Activated CD8-positive, alpha-beta memory T cell treated with anti-CD3 and anti-CD28 coated beads, Interleukin-2, amount 50 U/mL, for 1 hour (primary cell): ENCODE data around the gene RAB3IL1.

Source experiments
- DNase-seq: peaks from one replicate; pipeline ENCODE4 v3.0.0-alpha.2; 2020; ENCODE audit errors: extremely low read depth

RAB3IL1 gene

DNA sequence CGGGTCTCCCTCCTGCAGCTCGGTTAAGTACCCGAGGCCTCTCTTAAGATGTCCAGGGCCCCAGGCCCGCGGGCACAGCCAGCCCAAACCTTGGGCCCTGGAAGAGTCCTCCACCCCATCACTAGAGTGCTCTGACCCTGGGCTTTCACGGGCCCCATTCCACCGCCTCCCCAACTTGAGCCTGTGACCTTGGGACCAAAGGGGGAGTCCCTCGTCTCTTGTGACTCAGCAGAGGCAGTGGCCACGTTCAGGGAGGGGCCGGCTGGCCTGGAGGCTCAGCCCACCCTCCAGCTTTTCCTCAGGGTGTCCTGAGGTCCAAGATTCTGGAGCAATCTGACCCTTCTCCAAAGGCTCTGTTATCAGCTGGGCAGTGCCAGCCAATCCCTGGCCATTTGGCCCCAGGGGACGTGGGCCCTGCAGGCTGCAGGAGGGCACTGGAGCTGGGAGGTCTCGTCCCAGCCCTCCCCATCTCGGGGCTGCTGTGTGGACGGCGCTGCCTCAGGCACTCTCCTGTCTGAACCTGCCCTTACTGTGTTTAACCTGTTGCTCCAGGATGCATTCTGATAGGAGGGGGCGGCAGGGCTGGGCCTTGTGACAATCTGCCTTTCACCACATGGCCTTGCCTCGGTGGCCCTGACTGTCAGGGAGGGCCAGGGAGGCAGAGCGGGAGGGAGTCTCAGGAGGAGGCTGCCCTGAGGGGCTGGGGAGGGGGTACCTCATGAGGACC lies 51.0 kb downstream of the RAB3IL1 start:
- no peak for DNase-seq

DNA sequence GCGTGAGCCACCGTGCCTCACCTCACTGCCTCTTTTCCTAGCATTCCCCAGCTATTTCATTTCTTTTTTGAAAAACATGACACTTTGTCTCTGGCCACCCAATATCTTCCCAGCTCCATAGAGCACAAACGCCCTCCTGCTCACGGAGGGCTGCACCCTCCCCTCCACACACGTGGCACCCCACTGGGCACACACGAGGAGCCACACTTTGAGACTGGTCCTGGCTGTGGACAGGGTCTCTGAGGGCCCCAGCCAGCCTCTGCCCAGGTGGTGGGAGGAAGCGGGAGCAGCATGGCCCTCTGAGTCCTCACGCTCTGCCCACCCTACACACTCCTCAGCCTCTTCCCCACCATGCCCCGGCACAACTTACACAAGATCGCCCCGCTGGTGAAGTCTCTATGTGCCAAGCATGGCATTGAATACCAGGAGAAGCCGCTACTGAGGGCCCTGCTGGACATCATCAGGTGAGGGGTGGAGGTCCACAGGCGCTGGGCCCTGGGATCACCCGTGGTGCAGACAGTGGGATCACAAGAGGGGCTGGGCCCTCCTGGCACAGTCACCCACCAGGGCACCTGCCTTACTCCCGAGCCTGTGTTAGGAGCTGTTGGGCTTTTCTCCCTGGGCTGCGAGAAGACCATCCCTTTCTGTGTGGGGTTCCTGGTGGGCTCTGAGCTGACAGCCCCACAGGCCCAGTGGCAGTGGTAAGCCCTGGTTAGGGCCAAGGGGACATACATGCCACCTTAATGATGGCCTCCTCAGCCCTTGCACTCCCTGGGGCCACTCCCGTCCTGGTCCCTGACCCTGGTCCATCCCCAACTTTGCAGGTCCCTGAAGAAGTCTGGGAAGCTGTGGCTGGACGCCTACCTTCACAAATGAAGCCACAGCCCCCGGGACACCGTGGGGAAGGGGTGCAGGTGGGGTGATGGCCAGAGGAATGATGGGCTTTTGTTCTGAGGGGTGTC lies 52.3 kb downstream of the RAB3IL1 start:
- DNase-seq = no peak

DNA sequence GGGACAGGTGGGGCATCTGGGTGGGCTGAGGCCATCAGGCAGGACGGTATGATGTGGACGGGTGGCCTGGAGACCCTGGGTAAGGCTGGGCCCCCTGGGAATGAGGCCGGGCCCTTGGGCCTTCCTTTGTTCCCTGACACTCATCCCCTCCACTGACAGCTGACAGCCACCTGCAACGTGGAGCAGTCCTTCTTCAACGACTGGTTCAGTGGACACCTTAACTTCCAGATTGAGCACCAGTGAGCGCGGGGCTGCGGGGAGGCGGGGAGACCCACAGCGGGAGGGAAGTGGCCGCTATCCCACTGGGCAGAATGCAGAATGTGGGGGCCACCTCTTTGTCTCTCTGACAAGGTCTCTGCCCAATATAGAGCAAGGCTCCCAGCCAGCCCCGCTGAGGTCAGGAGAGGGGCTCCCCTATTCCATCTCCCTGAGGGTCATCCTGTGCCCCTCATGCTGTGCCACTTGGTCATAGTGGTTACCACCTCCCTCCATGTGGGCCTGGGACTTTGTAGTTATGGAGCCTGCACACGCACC lies 53.8 kb downstream of the RAB3IL1 start:
- no peak for DNase-seq

DNA sequence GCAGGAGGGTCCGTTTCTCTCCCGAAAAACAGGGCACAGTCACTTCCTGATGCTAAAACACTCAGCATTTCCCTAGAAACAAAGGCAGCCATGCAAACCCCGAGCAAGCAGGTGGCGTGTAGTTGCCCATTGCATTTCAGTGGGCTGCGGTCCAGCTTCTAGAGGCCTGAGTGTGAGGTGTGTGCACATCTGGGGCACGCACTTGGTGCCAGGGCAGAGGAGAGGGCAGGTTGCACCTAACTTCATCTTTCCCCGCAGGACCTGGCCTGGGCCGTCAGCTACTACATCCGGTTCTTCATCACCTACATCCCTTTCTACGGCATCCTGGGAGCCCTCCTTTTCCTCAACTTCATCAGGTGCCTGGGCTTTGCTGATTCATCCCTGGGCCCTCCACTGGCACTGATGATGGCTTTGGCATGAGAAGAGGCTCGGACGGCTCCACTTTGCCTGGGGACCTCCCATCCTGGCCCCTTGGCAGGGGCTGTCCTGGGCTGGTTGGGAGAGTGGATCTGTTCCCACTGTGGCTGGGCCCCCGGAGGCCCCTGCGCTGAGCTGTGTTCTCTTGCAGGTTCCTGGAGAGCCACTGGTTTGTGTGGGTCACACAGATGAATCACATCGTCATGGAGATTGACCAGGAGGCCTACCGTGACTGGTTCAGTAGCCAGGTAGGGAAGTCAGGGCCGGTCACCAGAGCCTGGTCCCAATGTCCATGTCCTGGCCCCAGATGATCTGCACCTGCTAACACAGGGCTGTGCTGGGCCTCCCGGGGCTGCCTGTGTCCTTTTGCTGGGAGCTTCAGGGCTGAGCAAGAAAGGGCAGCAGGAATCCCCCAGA lies 54.4 kb downstream of the RAB3IL1 start:
- no peak for DNase-seq

DNA sequence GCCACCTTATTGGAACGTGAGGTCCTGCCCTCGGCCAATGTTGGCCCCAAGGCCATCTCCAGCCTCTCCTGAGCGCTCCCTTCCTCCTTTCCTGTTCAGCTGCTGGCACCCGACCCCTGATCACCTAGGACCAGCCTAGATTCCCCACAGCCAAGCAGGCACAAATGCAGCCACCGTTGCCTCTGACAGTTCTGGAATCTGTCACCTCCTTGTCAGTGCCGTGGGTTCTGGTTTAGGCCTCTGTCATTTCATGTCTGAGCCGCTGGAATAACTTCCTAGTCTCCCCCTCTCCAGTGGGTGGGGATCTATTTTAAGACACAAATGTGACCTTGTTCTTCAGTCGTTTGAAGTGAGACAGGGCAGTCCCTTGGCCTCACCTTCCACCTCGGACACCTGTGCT lies 55.7 kb downstream of the RAB3IL1 start:
- DNase-seq = no peak

DNA sequence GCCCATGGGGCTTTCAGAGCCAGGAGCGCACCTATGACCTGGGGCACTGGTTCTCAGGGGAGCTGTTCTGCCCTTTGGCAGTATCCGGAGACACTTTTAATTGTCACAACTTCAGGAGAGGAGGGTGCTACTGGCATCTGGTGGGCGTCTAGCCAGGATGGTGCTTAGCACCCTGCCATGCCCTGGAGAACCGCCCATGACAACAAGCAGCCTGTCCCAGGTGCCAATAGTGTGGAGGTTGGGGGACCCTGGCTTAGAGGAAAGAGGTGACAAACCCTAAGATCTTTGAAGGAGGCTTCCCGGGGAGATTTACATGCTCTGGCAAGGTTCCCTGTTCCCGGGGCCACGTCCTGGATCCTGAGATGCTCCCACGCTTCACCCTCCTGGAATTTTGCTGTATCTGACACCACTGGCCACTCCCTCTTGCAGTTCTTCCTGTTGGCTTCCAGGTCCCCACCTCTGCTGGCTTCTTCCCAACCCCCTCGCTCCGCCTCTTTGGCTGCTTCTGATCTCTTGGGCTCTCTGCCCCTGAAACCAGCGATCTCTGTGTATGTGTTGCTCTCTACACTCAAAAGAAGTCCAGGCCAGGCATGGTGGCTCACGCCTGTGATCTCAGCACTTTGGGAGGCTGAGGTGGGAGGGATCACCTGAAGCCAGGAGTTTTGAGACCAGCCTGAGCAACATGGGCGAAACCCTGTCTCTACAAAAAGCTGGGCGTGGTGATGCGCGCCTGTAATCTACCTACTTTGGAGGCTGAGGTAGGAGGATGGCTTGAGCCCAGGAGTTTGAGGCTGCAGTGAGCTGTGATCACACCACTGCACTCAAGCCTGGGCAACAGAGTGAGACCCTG lies 57.1 kb downstream of the RAB3IL1 start:
- no peak for DNase-seq

DNA sequence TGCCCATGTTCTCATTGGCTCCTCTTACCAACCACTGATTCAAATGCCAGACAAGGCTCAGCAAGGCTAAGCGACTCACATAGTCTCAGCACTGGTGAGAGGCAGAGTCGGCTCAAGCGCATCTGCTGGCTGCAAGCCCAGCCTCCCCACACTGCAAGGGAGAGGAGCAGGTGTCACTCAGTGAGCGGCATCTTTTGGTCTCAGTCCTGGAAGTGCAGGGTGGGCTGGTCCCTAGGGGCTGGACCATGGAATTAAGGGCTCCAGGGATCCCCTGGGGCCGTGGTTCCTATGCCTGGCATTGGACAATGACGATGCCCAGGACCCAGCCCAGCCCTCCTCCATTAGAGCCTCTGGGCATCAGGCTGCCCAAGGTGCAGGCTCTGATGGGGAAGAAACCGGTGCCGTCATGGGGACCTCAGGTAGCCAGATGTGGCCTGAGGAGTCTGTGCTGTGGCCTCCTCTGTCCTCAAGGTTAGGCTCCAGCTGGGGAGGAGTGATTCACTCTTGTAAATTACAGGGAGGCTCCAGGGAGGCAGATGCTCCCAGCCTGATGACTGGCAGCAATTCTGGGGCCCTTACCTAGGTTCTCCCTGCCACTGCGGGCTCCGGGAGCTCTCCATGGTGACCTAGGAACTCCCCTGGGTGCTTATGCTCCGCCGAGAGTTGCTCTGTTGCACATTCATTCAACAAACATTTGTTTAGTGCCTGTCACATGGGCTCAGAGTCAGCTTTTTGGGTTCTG lies 61.3 kb downstream of the RAB3IL1 start:
- DNase-seq = no peak

DNA sequence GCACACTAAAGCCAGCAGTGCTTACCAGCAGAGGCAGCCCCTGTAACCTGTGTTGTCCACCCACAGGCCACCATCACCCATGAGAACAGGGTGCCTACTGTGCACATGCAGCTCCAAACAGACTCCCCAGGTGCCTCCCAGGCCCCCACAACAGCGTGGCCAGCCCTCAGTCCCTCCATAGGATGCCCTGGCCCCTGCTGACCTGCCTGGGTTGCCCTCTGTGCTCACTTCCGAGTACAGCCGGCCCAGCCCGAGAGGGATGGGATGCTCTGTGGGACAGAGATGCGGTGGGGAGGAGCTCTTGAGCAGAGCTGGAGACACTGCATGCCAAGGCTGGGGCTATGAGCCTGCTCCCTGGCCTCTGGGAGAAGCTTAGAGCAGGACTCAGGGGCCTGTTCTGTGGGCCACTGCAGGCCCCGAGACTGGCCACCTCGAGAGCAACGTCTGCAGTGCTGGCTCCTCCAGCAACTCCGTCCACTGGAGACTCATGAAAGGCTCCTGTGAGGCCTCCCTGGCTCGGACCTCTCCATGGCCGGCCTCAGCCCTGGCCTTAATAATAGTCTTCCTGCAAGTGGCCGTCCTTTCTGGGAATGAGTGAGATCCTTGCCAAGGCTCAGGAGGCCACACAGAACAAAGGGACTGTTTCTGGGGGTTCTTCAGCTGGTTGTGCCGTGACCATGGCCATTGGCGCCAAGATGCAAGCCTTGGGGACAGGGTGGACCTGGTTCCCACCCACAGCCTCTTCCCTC lies 62.2 kb downstream of the RAB3IL1 start:
- no peak for DNase-seq

DNA sequence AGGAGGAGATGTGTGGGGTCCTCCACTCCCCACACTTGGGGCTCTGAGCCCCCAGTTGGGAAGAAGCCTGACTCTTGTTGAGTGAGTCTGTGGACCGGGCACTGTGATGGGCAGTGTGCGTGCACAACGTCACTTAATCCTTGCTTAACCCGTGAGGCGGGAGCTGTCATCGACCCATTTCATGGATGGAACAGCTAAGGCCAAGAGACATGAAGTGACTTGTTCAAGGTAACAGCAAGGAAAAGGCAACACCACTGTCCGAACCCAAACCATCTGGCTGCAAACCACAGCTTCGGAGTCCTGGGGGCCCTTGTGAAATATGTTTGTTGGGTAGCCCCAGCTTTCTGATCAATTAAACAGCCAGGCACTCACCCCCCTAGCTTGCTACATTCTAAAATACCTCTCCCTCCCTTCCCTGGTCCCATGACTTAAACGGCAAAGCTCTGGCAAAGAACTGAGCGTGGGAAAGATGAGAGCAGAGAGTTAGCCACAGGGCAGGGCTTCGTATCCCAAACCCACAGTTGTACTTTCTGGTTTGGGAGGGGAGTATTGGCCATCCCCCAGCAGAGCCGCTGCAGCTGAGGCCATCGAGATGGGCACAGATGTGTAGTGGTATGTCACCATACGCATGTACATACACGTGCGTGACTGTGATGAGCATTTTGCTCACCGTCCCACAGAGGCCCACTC lies 63.0 kb downstream of the RAB3IL1 start:
- DNase-seq = no peak

DNA sequence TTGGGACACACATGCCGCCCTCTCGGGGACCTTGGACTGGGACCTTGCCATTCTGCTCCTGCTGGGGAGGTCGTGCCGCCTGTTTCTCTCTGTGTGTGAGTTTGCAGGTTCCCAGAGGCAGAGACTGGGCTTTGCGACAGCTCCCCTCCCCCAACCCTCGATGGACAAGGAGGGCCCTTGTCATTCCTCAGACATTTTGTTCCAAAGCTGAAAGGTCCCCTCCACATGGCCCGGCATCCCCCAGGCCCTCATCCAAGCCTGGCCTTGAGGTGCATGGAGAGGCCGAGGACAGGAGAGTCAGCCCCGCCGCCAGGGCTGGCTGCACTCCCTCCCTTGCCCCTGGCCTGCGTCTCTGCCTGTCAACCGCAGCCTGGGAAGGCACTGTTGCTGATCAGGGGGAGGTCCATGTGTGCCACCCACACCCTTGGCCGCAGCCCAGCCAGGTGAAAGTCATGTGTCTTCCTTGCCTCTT lies 63.6 kb downstream of the RAB3IL1 start:
- no peak for DNase-seq

DNA sequence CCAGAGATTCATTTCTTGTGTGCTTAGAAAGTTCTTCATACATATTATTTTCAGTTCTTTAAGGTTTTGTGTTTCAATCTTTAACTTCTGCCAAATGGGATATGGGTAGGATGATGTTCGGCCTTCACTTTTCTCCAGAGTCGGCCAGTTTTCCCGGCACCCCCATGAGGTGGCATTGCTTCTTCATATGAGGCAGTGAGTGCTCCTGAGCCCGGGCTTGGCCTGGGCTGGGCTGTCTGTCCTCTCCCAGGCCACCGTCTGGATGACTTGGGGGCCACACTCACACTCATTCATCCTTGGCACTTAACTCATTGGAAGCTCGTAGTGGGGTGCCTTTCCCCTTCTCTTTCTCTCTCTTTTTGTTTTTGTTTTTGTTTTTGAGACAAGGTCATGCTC lies 65.5 kb downstream of the RAB3IL1 start:
- no peak for DNase-seq

DNA sequence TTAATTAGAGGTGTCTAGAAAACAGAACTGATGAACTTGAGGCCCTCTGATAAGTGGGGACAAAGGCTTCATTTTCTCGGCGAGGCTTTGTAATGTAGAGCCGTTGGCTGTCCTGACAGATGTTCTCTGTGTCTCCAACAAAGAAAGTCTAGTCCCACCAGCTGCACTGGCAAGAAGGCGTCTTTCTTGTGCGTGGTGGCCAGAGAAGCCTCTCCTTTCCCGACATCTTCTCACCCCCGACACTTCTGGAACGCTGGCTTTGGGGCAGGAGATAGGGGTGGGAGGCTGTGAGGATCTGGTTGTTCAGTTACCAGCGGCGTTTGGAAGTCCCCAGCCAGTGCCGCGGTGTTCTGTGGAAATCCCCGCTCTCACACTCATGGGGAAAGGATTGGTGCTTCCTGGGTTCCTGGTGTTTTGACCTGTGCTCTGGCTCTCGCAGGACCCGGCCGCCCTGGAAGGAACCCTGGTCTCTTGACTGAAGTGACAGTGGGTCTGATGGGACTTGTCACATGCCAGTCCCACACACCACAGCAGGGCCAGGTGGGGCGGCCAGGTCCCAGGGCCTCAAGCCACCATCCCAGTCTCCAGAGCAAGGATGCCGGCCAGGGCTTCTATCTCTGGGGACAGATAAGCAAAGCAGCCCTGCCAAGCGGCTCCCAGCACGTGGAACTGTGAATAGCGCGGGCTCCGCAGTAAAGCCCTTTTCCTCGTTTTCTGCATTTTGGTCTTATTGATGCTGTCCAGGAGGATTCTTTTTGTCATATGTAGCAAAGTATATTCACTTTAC lies 66.1 kb downstream of the RAB3IL1 start:
- no peak for DNase-seq

DNA sequence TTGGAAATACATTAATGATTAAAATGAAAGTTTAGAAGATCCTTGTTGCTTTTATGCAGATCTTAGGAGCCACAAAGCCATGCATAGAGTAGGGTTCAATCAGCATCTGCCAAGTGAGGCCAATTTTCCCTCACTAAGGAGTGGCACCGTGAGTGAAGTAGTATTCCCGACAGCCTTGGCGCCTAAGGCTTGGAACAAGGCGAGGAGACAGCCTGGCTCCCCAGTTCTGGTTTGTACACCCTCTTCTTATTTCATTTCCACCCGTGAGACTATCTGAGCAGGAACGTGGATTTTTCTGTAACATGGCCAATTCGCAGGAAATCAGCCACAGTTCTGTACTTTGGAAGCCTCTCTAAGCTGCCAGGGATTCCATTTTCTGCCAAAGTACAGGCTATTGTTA lies 66.7 kb downstream of the RAB3IL1 start:
- DNase-seq = no peak

DNA sequence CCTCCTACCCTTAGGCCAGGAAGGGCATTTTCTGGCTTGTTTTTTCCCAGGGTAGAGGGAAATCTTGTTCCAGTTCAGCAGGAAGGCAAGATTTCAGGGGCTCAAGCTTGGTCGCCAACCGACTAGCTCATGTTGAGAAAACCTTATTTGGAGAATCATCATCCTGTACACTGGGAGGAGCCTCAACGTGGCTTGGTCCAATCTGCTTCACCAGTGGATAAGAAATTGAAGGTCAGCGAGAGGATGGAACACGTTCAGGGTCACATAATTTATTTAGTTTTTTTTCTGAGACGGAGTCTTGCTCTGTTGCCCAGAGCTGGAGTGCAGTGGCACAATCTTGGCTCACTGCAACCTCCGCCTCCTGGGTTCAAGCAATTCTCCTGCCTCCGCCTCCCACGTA lies 68.7 kb downstream of the RAB3IL1 start:
- no peak for DNase-seq

DNA sequence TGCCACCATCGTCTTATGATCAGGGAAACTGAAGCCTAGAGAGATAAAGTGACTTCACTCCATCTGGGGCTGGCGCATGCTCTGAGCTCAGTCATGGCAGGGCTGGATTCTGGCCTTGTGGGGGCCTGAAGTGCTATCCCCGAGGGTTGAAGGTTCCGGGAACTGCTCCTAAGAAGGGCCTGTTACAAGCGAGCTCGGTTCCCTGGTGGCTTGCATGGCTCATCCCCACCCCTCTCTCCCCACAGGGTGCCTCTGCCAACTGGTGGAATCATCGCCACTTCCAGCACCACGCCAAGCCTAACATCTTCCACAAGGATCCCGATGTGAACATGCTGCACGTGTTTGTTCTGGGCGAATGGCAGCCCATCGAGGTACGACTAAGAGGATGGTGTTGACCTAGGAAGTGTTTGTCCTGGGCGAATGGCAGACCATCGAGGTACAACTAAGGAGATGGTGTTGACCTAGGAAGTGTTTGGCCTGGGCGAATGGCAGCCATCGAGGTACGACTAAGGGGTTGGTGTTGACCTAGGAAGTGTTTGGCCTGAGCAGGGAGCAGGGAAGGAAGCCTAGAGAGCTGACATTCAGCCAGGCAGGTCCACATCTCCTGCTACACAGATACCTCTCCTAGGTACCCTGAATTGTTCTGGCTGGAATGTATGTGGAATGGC lies 69.3 kb downstream of the RAB3IL1 start:
- DNase-seq = no peak
